ENCODE measurements around the gene PSME3IP1. TPM values are rescaled to one million over a fixed set of nuclear protein-coding genes. Genes with fewer than 3 reads are reported as not detected.

PSME3IP1 gene
- total and polyA plus RNA-seq, 2 of the 4 experiments (the other 2 are of a cell fraction), result 50.2 to 75.2 TPM

GRCh38 chr16:57127037-57127763, 58.6 kb downstream of the PSME3IP1 start:
- Histone ChIP-seq H4K91ac (ENCODE audit: insufficient read depth, low read depth, low read length) (no peak overlapping the region), H3K4ac (ENCODE audit: low read depth, low read length) (no peak overlapping the region), H3K36me3 (ENCODE audit: control insufficient read depth, insufficient read depth, low read length) (no peaks in the 10 kb centered on the region), H4K5ac (ENCODE audit: low read depth, low read length) (no peak overlapping the region), H3K4me2 (ENCODE audit: low read depth, low read length) (no peak overlapping the region), H3K9me1 (ENCODE audit: insufficient read depth, low read length) (peaks cover 12% of the 10 kb centered on the region; the same call in 1 of the 2 replicates), H2BK120ac (ENCODE audit: low read depth, low read length) (no peak overlapping the region), H3K79me1 (ENCODE audit: low read depth in 1 of 2, low read length in 2 of 2) (no peaks in the 10 kb centered on the region), H2AK9ac (replicated peaks; ENCODE audit: low read depth, low read length, poor library complexity) (no peak overlapping the region), H3K9ac (ENCODE audit: low read depth, low read length) (no peak overlapping the region), H4K20me1 (ENCODE audit: insufficient read depth, low read length) (no peaks in the 10 kb centered on the region), H3K4me3 (ENCODE audit: insufficient read depth, low read depth, low read length) (no peak overlapping the region), H2AFZ (replicated peaks; ENCODE audit: low read length, poor library complexity) (no peak overlapping the region), H2BK20ac (ENCODE audit: low read depth, low read length) (no peak overlapping the region), H4K8ac (ENCODE audit: low read depth in 2 of 2, low read length in 2 of 2) (no peak overlapping the region), H2BK15ac (ENCODE audit: low read depth, low read length) (no peak overlapping the region), H2BK5ac (ENCODE audit: low read depth, low read length, poor library complexity, severe bottlenecking) (no peak overlapping the region), H3K23ac (ENCODE audit: low read depth, low read length) (no peak overlapping the region), H3K18ac (ENCODE audit: low read depth, low read length) (no peak overlapping the region), H3K9me3 (ENCODE audit: control insufficient read depth, insufficient read depth, low read length) (no peaks in the 10 kb centered on the region), H2AK5ac (ENCODE audit: low read depth, low read length) (no peak overlapping the region), H3K14ac (replicated peaks; ENCODE audit: low read depth, low read length) (no peak overlapping the region), H3K27me3 (ENCODE audit: control insufficient read depth, insufficient read depth, low read length) (no peaks in the 10 kb centered on the region), H3K27ac (ENCODE audit: insufficient read depth, low read length) (no peak overlapping the region), H3K56ac (ENCODE audit: extremely low read depth, insufficient read depth, low read length) (no peak overlapping the region), H3K4me1 (ENCODE audit: control insufficient read depth, insufficient read depth, low read length) (no peaks in the 10 kb centered on the region)
- 96% methylated on average over 4 of the region's 5 CpGs; no CpG with 5 or more reads in 1 of the 2 experiments for WGBS, 2 experiments (ENCODE audit: extremely low coverage in 2 of 2, insufficient read length in 1 of 2)
- CTCF ChIA-PET, result no interaction called here
- dilution Hi-C loops (cut with HindIII; ENCODE audit: low sequenced_read_pairs, unreplicated experiment) (no loop called here), in situ Hi-C loops (cut with MboI; ENCODE audit: low sequenced_read_pairs) (no loop called here), intact Hi-C loops (cut with micrococcal nuclease) (no loop called here)
- POLR2A ChIA-PET (ENCODE audit: unreplicated experiment), result no interaction called here
- DNase-seq, result no peak
- no peak for TF ChIP-seq MXI1 (IDR thresholded peaks at IDR 0.05; ENCODE audit: borderline replicate concordance, low read depth, low read length)
- TF ChIP-seq BHLHE40 (IDR thresholded peaks at IDR 0.05; ENCODE audit: low read depth, low read length), result no peak
- no peak for TF ChIP-seq MAFK (IDR thresholded peaks at IDR 0.05; ENCODE audit: low read depth, low read length)
- no peak for TF ChIP-seq CEBPB (IDR thresholded peaks at IDR 0.05; ENCODE audit: low read depth, low read length)
- no peak for TF ChIP-seq RAD21 (IDR thresholded peaks at IDR 0.05; ENCODE audit: low read length)
- TF ChIP-seq NFE2L2 (IDR thresholded peaks at IDR 0.05; ENCODE audit: low read depth, low read length), result no peak
- no peak for TF ChIP-seq FOS (IDR thresholded peaks at IDR 0.05; ENCODE audit: low read depth, low read length)
- no peak for TF ChIP-seq ELK1 (IDR thresholded peaks at IDR 0.05; ENCODE audit: borderline replicate concordance, low read depth, low read length)
- no peak for TF ChIP-seq RCOR1 (IDR thresholded peaks at IDR 0.05; ENCODE audit: insufficient replicate concordance, low read length)
- TF ChIP-seq SMC3 (IDR thresholded peaks at IDR 0.05; ENCODE audit: low read depth, low read length), result no peak
- no peak for TF ChIP-seq MAZ (IDR thresholded peaks at IDR 0.05; ENCODE audit: borderline replicate concordance, low read depth, low read length)
- no peak for TF ChIP-seq CTCF (conservative IDR thresholded peaks at IDR 0.05; ENCODE audit: low read depth, low read length)
- no TSS peak for BruUV-seq (replicated peaks)
- no peak; the same call in 1 of the 2 replicates for ATAC-seq (ENCODE audit: low read depth)
